ENCODE measurements around the gene RAB22A.

The RAB22A gene

DNA sequence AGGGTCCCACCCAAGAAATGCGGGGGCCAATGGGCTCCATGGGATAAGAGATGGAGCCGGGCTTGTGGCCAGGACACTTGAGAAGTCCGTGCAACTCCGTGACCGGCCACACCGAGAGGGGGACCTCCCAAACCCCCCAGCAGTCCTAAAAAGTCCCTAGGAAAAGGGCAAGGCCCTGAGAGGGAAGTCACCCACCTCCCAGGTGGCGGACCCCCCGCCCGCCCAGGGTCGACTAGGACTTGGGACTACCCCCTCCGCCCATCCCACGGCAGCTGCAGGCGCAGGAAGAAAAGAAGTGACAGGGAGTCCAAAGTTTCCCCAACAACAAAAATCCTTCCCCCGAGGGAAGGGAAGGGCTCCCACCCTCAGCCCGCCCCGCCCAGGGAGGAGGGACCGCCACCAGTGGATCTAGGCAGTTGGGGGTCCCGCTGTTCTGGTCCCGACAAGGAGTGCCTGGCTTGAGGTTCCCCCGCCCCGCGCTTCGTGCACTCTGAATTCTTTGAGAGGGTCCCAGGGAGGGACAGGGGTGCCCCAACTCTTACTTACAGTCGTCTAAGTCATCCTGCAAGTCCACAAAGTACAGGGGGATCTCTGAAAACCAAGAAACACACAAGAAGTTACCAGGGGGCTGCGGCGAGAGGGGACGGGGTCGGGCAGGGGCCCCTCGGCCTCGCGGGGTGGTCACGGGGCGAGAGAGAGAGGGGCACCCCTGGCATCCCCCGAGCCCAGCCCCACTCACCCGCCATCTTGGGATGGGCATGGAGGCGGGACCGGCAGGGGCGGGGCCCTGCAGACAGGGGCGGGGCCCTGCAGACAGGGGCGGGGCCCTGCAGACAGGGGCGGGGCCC lies 611 bp upstream of the RAB22A start:
- in situ Hi-C loops (cut with MboI; ENCODE audit: low sequenced_read_pairs, unreplicated experiment): no loop called here
- DNase-seq (ENCODE audit: low spot score): peak; percentile 87
- TF ChIP-seq, protein P1, sequence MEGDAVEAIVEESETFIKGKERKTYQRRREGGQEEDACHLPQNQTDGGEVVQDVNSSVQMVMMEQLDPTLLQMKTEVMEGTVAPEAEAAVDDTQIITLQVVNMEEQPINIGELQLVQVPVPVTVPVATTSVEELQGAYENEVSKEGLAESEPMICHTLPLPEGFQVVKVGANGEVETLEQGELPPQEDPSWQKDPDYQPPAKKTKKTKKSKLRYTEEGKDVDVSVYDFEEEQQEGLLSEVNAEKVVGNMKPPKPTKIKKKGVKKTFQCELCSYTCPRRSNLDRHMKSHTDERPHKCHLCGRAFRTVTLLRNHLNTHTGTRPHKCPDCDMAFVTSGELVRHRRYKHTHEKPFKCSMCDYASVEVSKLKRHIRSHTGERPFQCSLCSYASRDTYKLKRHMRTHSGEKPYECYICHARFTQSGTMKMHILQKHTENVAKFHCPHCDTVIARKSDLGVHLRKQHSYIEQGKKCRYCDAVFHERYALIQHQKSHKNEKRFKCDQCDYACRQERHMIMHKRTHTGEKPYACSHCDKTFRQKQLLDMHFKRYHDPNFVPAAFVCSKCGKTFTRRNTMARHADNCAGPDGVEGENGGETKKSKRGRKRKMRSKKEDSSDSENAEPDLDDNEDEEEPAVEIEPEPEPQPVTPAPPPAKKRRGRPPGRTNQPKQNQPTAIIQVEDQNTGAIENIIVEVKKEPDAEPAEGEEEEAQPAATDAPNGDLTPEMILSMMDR (IDR thresholded peaks at IDR 0.05; ENCODE audit: borderline replicate concordance, control extremely low read depth, extremely low read depth, insufficient read depth, missing control alignments): no peak

DNA sequence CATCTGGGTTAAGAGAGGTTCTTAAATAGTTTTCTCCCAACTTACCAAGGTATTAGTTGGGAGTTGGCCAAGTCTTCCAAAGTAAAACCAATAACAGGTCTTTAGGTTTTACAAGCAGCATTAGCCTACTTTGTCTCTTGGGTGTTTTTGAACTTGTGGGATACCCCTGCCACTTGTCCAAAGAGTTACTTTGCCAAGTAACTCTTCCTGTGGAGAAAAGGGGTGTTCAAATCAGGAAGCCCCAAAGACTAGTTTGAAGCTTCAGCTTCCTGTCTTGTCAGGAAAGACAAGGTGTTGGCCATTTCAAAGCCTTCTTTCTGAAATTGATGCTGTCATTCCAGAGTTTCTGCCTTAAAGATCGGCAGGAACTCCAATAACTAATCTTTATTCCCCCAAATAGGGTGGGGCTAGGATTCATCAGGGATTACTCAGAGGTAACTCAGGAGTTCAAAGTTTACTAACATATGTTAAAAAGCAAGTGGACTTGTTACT lies 822 bp downstream of the RAB22A start:
- peak; percentile 34 for DNase-seq (ENCODE audit: low spot score)
- TF ChIP-seq, protein P1 (IDR thresholded peaks at IDR 0.05; ENCODE audit: borderline replicate concordance, control extremely low read depth, extremely low read depth, insufficient read depth, missing control alignments): no peak
- in situ Hi-C loops (cut with MboI; ENCODE audit: low sequenced_read_pairs, unreplicated experiment): no loop called here

DNA sequence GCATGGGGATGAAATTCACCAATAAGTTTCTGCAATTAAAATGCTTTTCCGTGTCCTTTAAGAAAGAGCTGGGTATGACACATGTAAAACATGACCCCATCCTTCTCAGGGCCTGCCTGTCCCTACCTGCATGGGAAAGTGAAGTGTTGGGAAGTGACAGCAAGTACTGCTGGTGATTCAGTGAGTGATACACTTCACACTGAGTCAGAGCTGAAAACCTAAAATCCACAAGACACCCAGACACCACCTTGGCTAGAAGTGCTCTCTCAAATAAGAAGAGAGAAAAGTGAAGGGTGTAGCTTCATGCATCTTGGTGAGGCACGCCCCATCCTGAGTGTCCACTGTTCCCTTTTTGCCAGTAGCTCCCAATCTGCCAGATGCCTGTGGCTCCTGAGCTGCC lies 3.3 kb downstream of the RAB22A start:
- TF ChIP-seq, protein P1 (IDR thresholded peaks at IDR 0.05; ENCODE audit: borderline replicate concordance, control extremely low read depth, extremely low read depth, insufficient read depth, missing control alignments): no peak
- in situ Hi-C loops (cut with MboI; ENCODE audit: low sequenced_read_pairs, unreplicated experiment): no loop called here
- no peak for DNase-seq (ENCODE audit: low spot score)

DNA sequence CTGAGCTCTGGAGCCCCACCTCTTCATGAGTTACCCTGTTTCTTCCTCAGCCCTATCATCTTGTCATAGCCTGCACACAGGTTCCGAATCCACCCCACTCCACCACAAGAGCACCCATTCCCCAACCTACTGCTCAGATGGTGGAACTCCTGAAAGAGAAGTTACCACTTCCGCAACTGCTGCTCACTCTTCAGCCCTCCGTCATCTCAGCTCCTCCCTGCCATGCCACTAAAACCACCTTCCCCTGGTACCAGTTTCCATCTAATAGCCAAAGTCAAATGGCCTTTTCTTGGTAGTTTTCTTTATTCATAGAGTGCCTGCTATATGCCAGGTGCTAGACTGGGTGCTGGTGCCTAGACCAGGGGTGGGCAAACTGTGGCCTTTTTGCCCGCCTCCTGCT lies 3.9 kb downstream of the RAB22A start:
- TF ChIP-seq, protein P1 (IDR thresholded peaks at IDR 0.05; ENCODE audit: borderline replicate concordance, control extremely low read depth, extremely low read depth, insufficient read depth, missing control alignments): no peak
- DNase-seq (ENCODE audit: low spot score): no peak
- in situ Hi-C loops (cut with MboI; ENCODE audit: low sequenced_read_pairs, unreplicated experiment): no loop called here

DNA sequence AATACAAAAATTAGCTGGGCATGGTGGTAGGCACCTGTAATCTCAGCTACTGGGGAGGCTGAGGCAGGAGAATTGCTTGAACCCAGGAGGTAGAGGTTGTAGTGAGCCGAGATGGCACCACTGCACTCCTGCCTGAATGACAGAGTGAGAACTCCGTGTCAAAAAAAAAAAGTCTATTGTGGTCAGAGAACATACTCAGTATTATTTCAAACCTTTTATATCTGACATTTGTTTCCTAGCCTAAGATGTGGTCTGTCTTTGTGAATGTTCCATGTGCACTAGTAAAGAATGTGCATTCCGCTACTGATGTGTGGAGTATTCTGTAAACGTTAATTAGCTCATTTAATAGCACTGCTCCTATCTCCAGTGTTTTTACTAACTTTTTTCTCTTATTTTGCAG lies 11.7 kb downstream of the RAB22A start:
- in situ Hi-C loops (cut with MboI; ENCODE audit: low sequenced_read_pairs, unreplicated experiment): no loop called here
- no peak for DNase-seq (ENCODE audit: low spot score)
- TF ChIP-seq, protein P1 (IDR thresholded peaks at IDR 0.05; ENCODE audit: borderline replicate concordance, control extremely low read depth, extremely low read depth, insufficient read depth, missing control alignments): no peak

DNA sequence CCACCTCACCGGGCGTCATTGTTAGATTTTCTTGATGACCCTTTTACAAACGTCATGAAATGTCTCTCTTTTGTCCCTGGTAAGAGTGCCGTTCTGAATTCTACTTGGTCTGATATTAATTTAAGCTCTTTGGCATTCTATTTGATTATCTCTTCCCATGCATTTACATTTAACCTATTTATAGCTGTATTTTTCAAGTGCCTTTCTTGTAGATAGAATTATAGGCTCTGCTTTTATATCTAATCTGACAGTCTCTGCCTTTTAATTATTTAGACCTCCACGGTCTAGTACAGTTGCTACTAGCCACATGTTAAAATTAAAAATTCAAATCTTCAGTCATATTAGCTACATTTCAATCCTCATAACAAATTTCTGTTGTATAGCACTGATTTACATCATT lies 12.6 kb downstream of the RAB22A start:
- TF ChIP-seq, protein P1 (IDR thresholded peaks at IDR 0.05; ENCODE audit: borderline replicate concordance, control extremely low read depth, extremely low read depth, insufficient read depth, missing control alignments): no peak
- in situ Hi-C loops (cut with MboI; ENCODE audit: low sequenced_read_pairs, unreplicated experiment): no loop called here
- DNase-seq (ENCODE audit: low spot score): no peak

Measured in GM13976 (cell line).